GM23248 (cell line): ENCODE measurements around the gene RIT2.

Source experiments
- EZH2 ChIP-seq: fragments of 200-600 bp; sonication (generic); IDR thresholded peaks from 2 replicates; pipeline ENCODE4 v1.6.1; 2018; ENCODE audit warnings: antibody characterized with exemption, mild to moderate bottlenecking; ENCODE audit not compliant: insufficient read depth, poor library complexity, severe bottlenecking
- EZH2phosphoT487 ChIP-seq: fragments of 200-600 bp; sonication (generic); IDR thresholded peaks from 2 replicates; pipeline ENCODE4 v1.6.1; 2018; ENCODE audit warnings: antibody characterized with exemption, moderate library complexity, mild to moderate bottlenecking, low read depth; ENCODE audit not compliant: insufficient read depth

- TF ChIP-seq EZH2, result no peak
- TF ChIP-seq EZH2phosphoT487, result no peak
These were observed 23.9 kb upstream of the RIT2 start for GRCh38 chr18:43139288-43139946.
